HepG2 (cell line): ENCODE data around the gene SAE1. TPM values are rescaled to one million over a fixed set of nuclear protein-coding genes. Genes with fewer than 3 reads are reported as not detected.

Experiments used
- CBX1 ChIP-seq: IDR thresholded peaks from one replicate; pipeline ENCODE4 v1.6.1; 2016; ENCODE audit warnings: antibody characterized with exemption, low read depth
- CENPX ChIP-seq: sonication (generic); formaldehyde crosslinking; IDR thresholded peaks from 2 replicates; pipeline ENCODE4 v1.9.0; 2021; ENCODE audit warnings: mild to moderate bottlenecking, missing genetic modification reagents, moderate library complexity
- HNF4G ChIP-seq, 2 experiments: sonication (generic) in 1 of 2; formaldehyde crosslinking in 1 of 2; IDR thresholded peaks; 2 replicates each; pipeline versions ENCODE4 v1.4.0 to v1.6.1; 2011 to 2020; ENCODE audit warnings: borderline replicate concordance in 2 of 2, low read depth in 2 of 2, mild to moderate bottlenecking in 2 of 2, low read length in 1 of 2, missing genetic modification reagents in 1 of 2, moderate library complexity in 1 of 2
- KMT2B ChIP-seq: IDR thresholded peaks from 2 replicates; pipeline ENCODE4 v1.6.1; 2016; ENCODE audit warnings: missing genetic modification reagents, missing compliant biosample characterization
- MIER3 ChIP-seq: IDR thresholded peaks from 2 replicates; pipeline ENCODE4 v1.6.1; 2016; ENCODE audit warnings: missing compliant biosample characterization, borderline replicate concordance
- SRSF4 ChIP-seq: fragments of 200-400 bp; formaldehyde crosslinking; IDR thresholded peaks from one replicate; pipeline ENCODE4 v1.6.1; 2018; ENCODE audit warnings: mild to moderate bottlenecking, low read depth, low read length, moderate library complexity; ENCODE audit not compliant: poor library complexity, severe bottlenecking
- YEATS2 ChIP-seq: sonication (generic); formaldehyde crosslinking; IDR thresholded peaks from 2 replicates; pipeline ENCODE4 v1.4.0; 2020; ENCODE audit warnings: missing genetic modification reagents, borderline replicate concordance
- ZBTB3 ChIP-seq: sonication (generic); formaldehyde crosslinking; IDR thresholded peaks from 2 replicates; pipeline ENCODE4 v1.4.0; 2020; ENCODE audit warnings: low read depth, mild to moderate bottlenecking, moderate library complexity, missing genetic modification reagents, borderline replicate concordance
- ZBTB7A ChIP-seq: sonication (generic); formaldehyde crosslinking; IDR thresholded peaks from 2 replicates; pipeline ENCODE4 v1.8.0; 2022; ENCODE audit warnings: mild to moderate bottlenecking, missing genetic modification reagents
- ZFP36 ChIP-seq: fragments of 150-350 bp; IDR thresholded peaks from 2 replicates; pipeline ENCODE4 v1.6.1; 2018; ENCODE audit warnings: borderline replicate concordance, low read length, low read depth; ENCODE audit not compliant: partially characterized antibody
- ZNF530 ChIP-seq: sonication (generic); formaldehyde crosslinking; IDR thresholded peaks from 2 replicates; pipeline ENCODE4 v1.5.0; 2020; ENCODE audit warnings: low read depth, mild to moderate bottlenecking, missing genetic modification reagents
- ZNF629 ChIP-seq: sonication (generic); formaldehyde crosslinking; conservative IDR thresholded peaks from 2 replicates; pipeline ENCODE4 v1.5.0; 2020; ENCODE audit warnings: missing genetic modification reagents
- ZNF768 ChIP-seq: sonication (generic); formaldehyde crosslinking; IDR thresholded peaks from 2 replicates; pipeline ENCODE4 v1.4.0; 2020; ENCODE audit warnings: missing genetic modification reagents
- ZNF878 ChIP-seq: sonication (generic); formaldehyde crosslinking; IDR thresholded peaks from 2 replicates; pipeline ENCODE4 v1.8.1; 2023; ENCODE audit warnings: mild to moderate bottlenecking, missing genetic modification reagents, moderate library complexity
- polyA plus RNA-seq, 8 experiments: library from polyadenylated mRNA; depleted of rRNA in 3 of 8; stranded (reverse) in 7 of 8; unstranded in 1 of 8; fragments of >200 nt; fragmentation: Illumina TruSeq in 4 of 8; extraction: Trizol in 4 of 8; gene quantifications; 2 replicates each; pipeline versions ENCODE4 v1.2.1 to v1.2.3, GENCODE V29; 2011 to 2016; ENCODE audit warnings: low read depth in 4 of 8, missing spikeins in 1 of 8, mixed read lengths in 1 of 8; ENCODE audit not compliant: insufficient read depth in 1 of 8
- total RNA-seq, 5 experiments: library from RNA; depleted of rRNA; stranded (reverse); fragments of >200 nt; fragmentation: Illumina TruSeq; extraction: Trizol; gene quantifications; 2 replicates each; pipeline ENCODE4 v1.2.3, GENCODE V29; 2016; ENCODE audit warnings: low read depth in 1 of 5
- TF ChIP-seq, protein P1 (sequence below): IDR thresholded peaks from 2 replicates; pipeline ENCODE4 v1.6.1; 2012; ENCODE audit warnings: inconsistent platforms
- TF ChIP-seq, protein P2 (sequence below): sonication (generic); formaldehyde crosslinking; IDR thresholded peaks from 2 replicates; pipeline ENCODE4 v1.5.1; 2020; ENCODE audit warnings: mild to moderate bottlenecking, missing genetic modification reagents, borderline replicate concordance
- TF ChIP-seq, protein P3 (sequence below): sonication (generic); formaldehyde crosslinking; IDR thresholded peaks from 2 replicates; pipeline ENCODE4 v1.4.0; 2020; ENCODE audit warnings: mild to moderate bottlenecking, missing genetic modification reagents
- TF ChIP-seq, protein P4 (sequence below): sonication (generic); formaldehyde crosslinking; IDR thresholded peaks from 2 replicates; pipeline ENCODE4 v1.5.0; 2020; ENCODE audit warnings: missing genetic modification reagents
- TF ChIP-seq, protein P5 (sequence below): IDR thresholded peaks from 2 replicates; pipeline ENCODE4 v1.6.1; 2016; ENCODE audit warnings: missing genetic modification reagents, missing compliant biosample characterization

SAE1 gene
- total and polyA plus RNA-seq, 2 of the 13 experiments (the other 11 are each of a cell fraction or from before 2014, with no cell fraction given), result 87.6 to 197 TPM

DNA sequence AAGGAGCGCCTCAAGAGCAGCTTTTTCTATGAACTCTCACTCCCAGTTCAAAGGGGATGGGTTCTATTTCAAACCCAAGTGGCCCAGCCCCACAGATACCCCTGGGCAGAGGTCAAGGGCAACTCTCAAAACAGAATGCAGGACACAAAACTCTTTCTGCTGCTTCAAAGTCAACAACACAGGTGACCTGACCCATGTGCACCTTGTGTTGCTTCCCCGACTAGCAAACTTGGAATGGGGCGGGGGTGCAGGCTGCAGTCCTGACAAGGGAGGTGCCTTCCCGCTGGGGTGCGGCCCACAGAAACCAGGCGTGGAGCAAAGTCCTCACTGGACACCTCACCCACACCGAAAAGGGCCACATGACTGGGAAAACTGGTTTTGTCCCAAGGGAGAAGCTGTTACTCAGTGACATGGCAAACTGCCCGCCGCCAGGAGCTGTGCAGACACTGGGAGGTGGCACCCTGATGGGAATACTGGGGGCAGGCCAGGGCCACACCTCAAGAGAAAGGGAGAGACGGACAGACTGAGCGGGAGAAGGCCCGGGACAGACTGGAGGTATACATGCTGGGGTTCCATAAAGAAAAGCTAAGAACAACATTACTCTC lies 34.4 kb upstream of the SAE1 start (continued):
- TF ChIP-seq, protein P1, sequence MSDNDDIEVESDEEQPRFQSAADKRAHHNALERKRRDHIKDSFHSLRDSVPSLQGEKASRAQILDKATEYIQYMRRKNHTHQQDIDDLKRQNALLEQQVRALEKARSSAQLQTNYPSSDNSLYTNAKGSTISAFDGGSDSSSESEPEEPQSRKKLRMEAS, result peak; percentile 83
- TF ChIP-seq SRSF4 (no peak), ZNF878 (CRISPR knock-in tag) (peak; percentile 80; the same call in 1 of the 2 replicates), ZFP36 (no peak), ZBTB3 (CRISPR knock-in tag) (no peak), KMT2B (CRISPR knock-in tag) (peak; percentile 41; the same call in 1 of the 2 replicates), ZNF530 (no peak), CENPX (no peak), ZNF768 (CRISPR knock-in tag) (no peak), HNF4G (IDR thresholded peaks at IDR 0.05; ENCODE audit: borderline replicate concordance, low read depth, low read length) (peak; percentile 84), HNF4G (CRISPR knock-in tag; IDR thresholded peaks at IDR 0.05; ENCODE audit: borderline replicate concordance, low read depth) (peak; percentile 95), CBX1 (no peak), ZNF629 (CRISPR knock-in tag) (0 out of 2 replicates have a peak, but pooled peaks have one; percentile 31), MIER3 (peak; percentile 69; the same call in 1 of the 2 replicates), ZBTB7A (no peak; the same call in 1 of the 2 replicates), YEATS2 (peak; percentile 65; the same call in 1 of the 2 replicates)
- TF ChIP-seq, protein P2, sequence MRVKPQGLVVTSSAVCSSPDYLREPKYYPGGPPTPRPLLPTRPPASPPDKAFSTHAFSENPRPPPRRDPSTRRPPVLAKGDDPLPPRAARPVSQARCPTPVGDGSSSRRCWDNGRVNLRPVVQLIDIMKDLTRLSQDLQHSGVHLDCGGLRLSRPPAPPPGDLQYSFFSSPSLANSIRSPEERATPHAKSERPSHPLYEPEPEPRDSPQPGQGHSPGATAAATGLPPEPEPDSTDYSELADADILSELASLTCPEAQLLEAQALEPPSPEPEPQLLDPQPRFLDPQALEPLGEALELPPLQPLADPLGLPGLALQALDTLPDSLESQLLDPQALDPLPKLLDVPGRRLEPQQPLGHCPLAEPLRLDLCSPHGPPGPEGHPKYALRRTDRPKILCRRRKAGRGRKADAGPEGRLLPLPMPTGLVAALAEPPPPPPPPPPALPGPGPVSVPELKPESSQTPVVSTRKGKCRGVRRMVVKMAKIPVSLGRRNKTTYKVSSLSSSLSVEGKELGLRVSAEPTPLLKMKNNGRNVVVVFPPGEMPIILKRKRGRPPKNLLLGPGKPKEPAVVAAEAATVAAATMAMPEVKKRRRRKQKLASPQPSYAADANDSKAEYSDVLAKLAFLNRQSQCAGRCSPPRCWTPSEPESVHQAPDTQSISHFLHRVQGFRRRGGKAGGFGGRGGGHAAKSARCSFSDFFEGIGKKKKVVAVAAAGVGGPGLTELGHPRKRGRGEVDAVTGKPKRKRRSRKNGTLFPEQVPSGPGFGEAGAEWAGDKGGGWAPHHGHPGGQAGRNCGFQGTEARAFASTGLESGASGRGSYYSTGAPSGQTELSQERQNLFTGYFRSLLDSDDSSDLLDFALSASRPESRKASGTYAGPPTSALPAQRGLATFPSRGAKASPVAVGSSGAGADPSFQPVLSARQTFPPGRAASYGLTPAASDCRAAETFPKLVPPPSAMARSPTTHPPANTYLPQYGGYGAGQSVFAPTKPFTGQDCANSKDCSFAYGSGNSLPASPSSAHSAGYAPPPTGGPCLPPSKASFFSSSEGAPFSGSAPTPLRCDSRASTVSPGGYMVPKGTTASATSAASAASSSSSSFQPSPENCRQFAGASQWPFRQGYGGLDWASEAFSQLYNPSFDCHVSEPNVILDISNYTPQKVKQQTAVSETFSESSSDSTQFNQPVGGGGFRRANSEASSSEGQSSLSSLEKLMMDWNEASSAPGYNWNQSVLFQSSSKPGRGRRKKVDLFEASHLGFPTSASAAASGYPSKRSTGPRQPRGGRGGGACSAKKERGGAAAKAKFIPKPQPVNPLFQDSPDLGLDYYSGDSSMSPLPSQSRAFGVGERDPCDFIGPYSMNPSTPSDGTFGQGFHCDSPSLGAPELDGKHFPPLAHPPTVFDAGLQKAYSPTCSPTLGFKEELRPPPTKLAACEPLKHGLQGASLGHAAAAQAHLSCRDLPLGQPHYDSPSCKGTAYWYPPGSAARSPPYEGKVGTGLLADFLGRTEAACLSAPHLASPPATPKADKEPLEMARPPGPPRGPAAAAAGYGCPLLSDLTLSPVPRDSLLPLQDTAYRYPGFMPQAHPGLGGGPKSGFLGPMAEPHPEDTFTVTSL (CRISPR knock-in tag), result peak; percentile 33; the same call in 1 of the 2 replicates
- TF ChIP-seq, protein P3, sequence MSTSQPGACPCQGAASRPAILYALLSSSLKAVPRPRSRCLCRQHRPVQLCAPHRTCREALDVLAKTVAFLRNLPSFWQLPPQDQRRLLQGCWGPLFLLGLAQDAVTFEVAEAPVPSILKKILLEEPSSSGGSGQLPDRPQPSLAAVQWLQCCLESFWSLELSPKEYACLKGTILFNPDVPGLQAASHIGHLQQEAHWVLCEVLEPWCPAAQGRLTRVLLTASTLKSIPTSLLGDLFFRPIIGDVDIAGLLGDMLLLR, result 0 out of 2 replicates have a peak, but pooled peaks have one; percentile 59
- TF ChIP-seq, protein P4, sequence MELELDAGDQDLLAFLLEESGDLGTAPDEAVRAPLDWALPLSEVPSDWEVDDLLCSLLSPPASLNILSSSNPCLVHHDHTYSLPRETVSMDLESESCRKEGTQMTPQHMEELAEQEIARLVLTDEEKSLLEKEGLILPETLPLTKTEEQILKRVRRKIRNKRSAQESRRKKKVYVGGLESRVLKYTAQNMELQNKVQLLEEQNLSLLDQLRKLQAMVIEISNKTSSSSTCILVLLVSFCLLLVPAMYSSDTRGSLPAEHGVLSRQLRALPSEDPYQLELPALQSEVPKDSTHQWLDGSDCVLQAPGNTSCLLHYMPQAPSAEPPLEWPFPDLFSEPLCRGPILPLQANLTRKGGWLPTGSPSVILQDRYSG (CRISPR knock-in tag), result no peak
- TF ChIP-seq, protein P5, sequence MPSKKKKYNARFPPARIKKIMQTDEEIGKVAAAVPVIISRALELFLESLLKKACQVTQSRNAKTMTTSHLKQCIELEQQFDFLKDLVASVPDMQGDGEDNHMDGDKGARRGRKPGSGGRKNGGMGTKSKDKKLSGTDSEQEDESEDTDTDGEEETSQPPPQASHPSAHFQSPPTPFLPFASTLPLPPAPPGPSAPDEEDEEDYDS (CRISPR knock-in tag), result peak; percentile 76
